OCI-LY7 (cell line): ENCODE results near the gene SERPIND1. TPM values are rescaled to one million over a fixed set of nuclear protein-coding genes. Genes with fewer than 3 reads are reported as not detected.

Source experiments
- BruUV-seq: library from RNA; stranded (reverse); fragments of 400-500 nt; replicated peaks from 2 replicates; lab custom pipeline; 2021; lab: Mats Ljungman, UMichigan
- CTCF ChIA-PET: fragments of 300-600 bp; sonication (Branson Sonifier 250); formaldehyde crosslinking; loops from one replicate; lab custom pipeline; 2022; ENCODE audit warnings: antibody characterized with exemption; ENCODE audit not compliant: unreplicated experiment; lab: Charles Lee
- POLR2A ChIA-PET: fragments of 300-600 bp; sonication (Branson Sonifier 250); formaldehyde crosslinking; loops from one replicate; lab custom pipeline; 2022; ENCODE audit warnings: antibody characterized with exemption; lab: Charles Lee
- DNase-seq: peaks from one replicate; pipeline ENCODE4 v3.0.0-alpha.2; 2015; ENCODE audit warnings: low spot score
- H2AFZ ChIP-seq: fragments of 200-600 bp; sonication (generic), shearing (Covaris generic); 2 replicates; pipeline ENCODE4 v1.6.1; 2014; ENCODE audit warnings: mild to moderate bottlenecking, antibody characterized with exemption, low read length, moderate library complexity
- H3K27ac ChIP-seq: fragments of 200-600 bp; sonication (generic); 2 replicates; pipeline ENCODE4 v1.5.1; 2014; ENCODE audit warnings: mixed run types, low read depth, mild to moderate bottlenecking, moderate library complexity, low read length, inconsistent platforms; ENCODE audit not compliant: poor library complexity, severe bottlenecking
- H3K36me3 ChIP-seq: fragments of 200-600 bp; sonication (generic); 2 replicates; pipeline ENCODE4 v1.6.1; 2014; ENCODE audit warnings: mild to moderate bottlenecking, antibody characterized with exemption, low read length, moderate library complexity, mixed read lengths; ENCODE audit not compliant: insufficient read depth
- H3K4me1 ChIP-seq: fragments of 200-600 bp; sonication (generic); 2 replicates; pipeline ENCODE4 v1.5.1; 2014; ENCODE audit warnings: mild to moderate bottlenecking, low read length; ENCODE audit not compliant: insufficient read depth, poor library complexity, severe bottlenecking
- H3K4me2 ChIP-seq: fragments of 200-600 bp; sonication (generic); 2 replicates; pipeline ENCODE4 v1.6.1; 2014; ENCODE audit warnings: mild to moderate bottlenecking, low read length
- H3K4me3 ChIP-seq: fragments of 200-600 bp; sonication (generic); 2 replicates; pipeline ENCODE4 v1.5.1; 2014; ENCODE audit warnings: mild to moderate bottlenecking, low read depth, low read length; ENCODE audit not compliant: poor library complexity, severe bottlenecking
- H3K79me2 ChIP-seq: fragments of 200-600 bp; sonication (generic); 2 replicates; pipeline ENCODE4 v1.6.1; 2016; ENCODE audit warnings: low read depth, mild to moderate bottlenecking, low read length, moderate library complexity, mixed read lengths; ENCODE audit not compliant: insufficient read depth
- H3K9me2 ChIP-seq: fragments of 200-600 bp; sonication (generic); 2 replicates; pipeline ENCODE4 v1.6.1; 2016; ENCODE audit warnings: mild to moderate bottlenecking, low read length, mixed read lengths; ENCODE audit not compliant: insufficient read depth
- H3K9me3 ChIP-seq: fragments of 200-600 bp; sonication (generic); 2 replicates; pipeline ENCODE4 v1.6.1; 2014; ENCODE audit warnings: mild to moderate bottlenecking, mixed run types, low read length, mixed read lengths
- H4K20me1 ChIP-seq: fragments of 200-600 bp; sonication (generic); 2 replicates; pipeline ENCODE4 v1.6.1; 2014; ENCODE audit warnings: mild to moderate bottlenecking, antibody characterized with exemption, low read length, moderate library complexity, mixed read lengths; ENCODE audit not compliant: insufficient read depth
- CTCF ChIP-seq: fragments of 200-600 bp; sonication (generic); conservative IDR thresholded peaks from 2 replicates; pipeline ENCODE4 v1.5.1; 2014; ENCODE audit warnings: mild to moderate bottlenecking, antibody characterized with exemption, low read length, moderate library complexity, mixed read lengths
- EZH2phosphoT487 ChIP-seq: fragments of 200-600 bp; sonication (generic); IDR thresholded peaks from 2 replicates; pipeline ENCODE4 v1.6.1; 2018; ENCODE audit warnings: low read depth, borderline replicate concordance, mild to moderate bottlenecking, mixed run types, antibody characterized with exemption, low read length, moderate library complexity, mixed read lengths
- intact Hi-C: fragments of 100-400 bp; cut with micrococcal nuclease; formaldehyde crosslinking; loops from one replicate; pipeline ENCODE4 v1.10.0; 2022; ENCODE audit not compliant: unreplicated experiment
- total RNA-seq, 2 experiments: library from RNA; depleted of rRNA in 1 of 2; stranded (reverse); fragments of >200 nt in 1 of 2; shearing (Covaris generic) in 1 of 2; gene quantifications; 2 replicates each; pipeline ENCODE4 v1.2.3, GENCODE V29; 2014 to 2022

The SERPIND1 gene
- total RNA-seq, 2 experiments from 2014 or later, result not detected

- Histone ChIP-seq H3K4me2 (no peak overlapping the region), H3K9me2 (no peaks in the 10 kb centered on the region), H4K20me1 (no peaks in the 10 kb centered on the region), H3K27ac (no peak overlapping the region), H3K9me3 (no peaks in the 10 kb centered on the region), H3K36me3 (peaks cover 83% of the 10 kb centered on the region), H3K79me2 (no peaks in the 10 kb centered on the region), H3K4me3 (no peak overlapping the region), H2AFZ (no peak overlapping the region), H3K4me1 (no peaks in the 10 kb centered on the region)
- BruUV-seq, result no TSS peak
- no peak for DNase-seq
- CTCF ChIA-PET, result no interaction called here
- POLR2A ChIA-PET, result no interaction called here
- TF ChIP-seq EZH2phosphoT487 (no peak), CTCF (no peak)
- intact Hi-C loops, result no loop called here
Observed at GRCh38 chr22:20829491-20830134, 55.7 kb downstream of the SERPIND1 start.

GRCh38 chr22:20833225-20833665, 59.3 kb downstream of the SERPIND1 start:
- no peak overlapping the region for H3K4me2 ChIP-seq
- no peak for TF ChIP-seq EZH2phosphoT487
- TF ChIP-seq CTCF, result no peak
- peaks cover 10% of the 10 kb centered on the region; the same call in 1 of the 2 replicates for H3K79me2 ChIP-seq
- ChIA-PET CTCF (no interaction called here), POLR2A (no interaction called here)
- no peaks in the 10 kb centered on the region for H3K9me3 ChIP-seq
- peaks cover 71% of the 10 kb centered on the region for H3K36me3 ChIP-seq
- no peak overlapping the region for H3K4me3 ChIP-seq
- H3K4me1 ChIP-seq, result peaks cover 8% of the 10 kb centered on the region
- DNase-seq, result no peak
- H3K27ac ChIP-seq, result no peak overlapping the region
- H3K9me2 ChIP-seq, result no peaks in the 10 kb centered on the region
- intact Hi-C loops, result no loop called here
- H2AFZ ChIP-seq, result no peak overlapping the region
- BruUV-seq, result no TSS peak
- H4K20me1 ChIP-seq, result no peaks in the 10 kb centered on the region

GRCh38 chr22:20834206-20834605, 60.3 kb downstream of the SERPIND1 start:
- H2AFZ ChIP-seq, result no peak overlapping the region
- peaks cover 62% of the 10 kb centered on the region for H3K36me3 ChIP-seq
- H4K20me1 ChIP-seq, result no peaks in the 10 kb centered on the region
- peaks cover 8% of the 10 kb centered on the region for H3K4me1 ChIP-seq
- CTCF ChIA-PET, result no interaction called here
- H3K9me3 ChIP-seq, result no peaks in the 10 kb centered on the region
- H3K9me2 ChIP-seq, result no peaks in the 10 kb centered on the region
- H3K4me2 ChIP-seq, result no peak overlapping the region
- no peak for DNase-seq
- H3K4me3 ChIP-seq, result no peak overlapping the region
- H3K79me2 ChIP-seq, result peaks cover 15% of the 10 kb centered on the region; the same call in 1 of the 2 replicates
- no peak overlapping the region for H3K27ac ChIP-seq
- no TSS peak for BruUV-seq
- intact Hi-C loops, result no loop called here
- TF ChIP-seq EZH2phosphoT487, result no peak
- TF ChIP-seq CTCF, result no peak
- POLR2A ChIA-PET, result interaction anchor here (1.2 kb wide), 1 partner anchor 10 kb away, joined by 4 read pairs; no protein-coding TSS in a partner anchor
